NCI-H82 treated with DMSO at 0.1 percent for 48 hours (cell line): ENCODE measurements around the gene SPO11.

ENCODE experiments used
- DNase-seq: peaks from one replicate; lab custom pipeline; 2025; ENCODE audit not compliant: unreplicated experiment; lab: John Stamatoyannopoulos, UW

The SPO11 gene

GRCh38 chr20:57374343-57374930, 44.8 kb downstream of the SPO11 start:
- no peak for DNase-seq

- DNase-seq: no peak
Measured at GRCh38 chr20:57374931-57375651, 45.5 kb downstream of the SPO11 start.

- DNase-seq: no peak
Measured at GRCh38 chr20:57375652-57376230, 46.1 kb downstream of the SPO11 start.

- DNase-seq: no peak
Measured at GRCh38 chr20:57377350-57377749, 47.7 kb downstream of the SPO11 start.

GRCh38 chr20:57378107-57378506, 48.5 kb downstream of the SPO11 start:
- no peak for DNase-seq

GRCh38 chr20:57378646-57379262, 49.2 kb downstream of the SPO11 start:
- DNase-seq: no peak

- DNase-seq: no peak
Measured at GRCh38 chr20:57379263-57379647, 49.7 kb downstream of the SPO11 start.

- DNase-seq: no peak
Measured at GRCh38 chr20:57380081-57380750, 50.6 kb downstream of the SPO11 start.

GRCh38 chr20:57381596-57382503, 52.2 kb downstream of the SPO11 start:
- peak; percentile 47 for DNase-seq

GRCh38 chr20:57382516-57382915, 52.9 kb downstream of the SPO11 start:
- no peak for DNase-seq

GRCh38 chr20:57383447-57384347, 54.1 kb downstream of the SPO11 start:
- DNase-seq: no peak

- no peak for DNase-seq
Measured at GRCh38 chr20:57384486-57384885, 54.9 kb downstream of the SPO11 start.

GRCh38 chr20:57384953-57385761, 55.6 kb downstream of the SPO11 start:
- no peak for DNase-seq

- no peak for DNase-seq
Measured at GRCh38 chr20:57385940-57386339, 56.3 kb downstream of the SPO11 start.

GRCh38 chr20:57386762-57387161, 57.2 kb downstream of the SPO11 start:
- no peak for DNase-seq

- DNase-seq: no peak
Measured at GRCh38 chr20:57387463-57387862, 57.9 kb downstream of the SPO11 start.

GRCh38 chr20:57387945-57388371, 58.4 kb downstream of the SPO11 start:
- DNase-seq: no peak

- DNase-seq: no peak
Measured at GRCh38 chr20:57388953-57389694, 59.5 kb downstream of the SPO11 start.
